GM12874 (cell line): ENCODE results near the gene SDSL.

ENCODE experiments used
- TF ChIP-seq, protein P1 (sequence below): IDR thresholded peaks from 2 replicates; pipeline ENCODE4 v1.5.1; 2011; ENCODE audit warnings: low read depth, mild to moderate bottlenecking, control low read depth, low read length, moderate library complexity; ENCODE audit not compliant: insufficient read depth

The SDSL gene

DNA sequence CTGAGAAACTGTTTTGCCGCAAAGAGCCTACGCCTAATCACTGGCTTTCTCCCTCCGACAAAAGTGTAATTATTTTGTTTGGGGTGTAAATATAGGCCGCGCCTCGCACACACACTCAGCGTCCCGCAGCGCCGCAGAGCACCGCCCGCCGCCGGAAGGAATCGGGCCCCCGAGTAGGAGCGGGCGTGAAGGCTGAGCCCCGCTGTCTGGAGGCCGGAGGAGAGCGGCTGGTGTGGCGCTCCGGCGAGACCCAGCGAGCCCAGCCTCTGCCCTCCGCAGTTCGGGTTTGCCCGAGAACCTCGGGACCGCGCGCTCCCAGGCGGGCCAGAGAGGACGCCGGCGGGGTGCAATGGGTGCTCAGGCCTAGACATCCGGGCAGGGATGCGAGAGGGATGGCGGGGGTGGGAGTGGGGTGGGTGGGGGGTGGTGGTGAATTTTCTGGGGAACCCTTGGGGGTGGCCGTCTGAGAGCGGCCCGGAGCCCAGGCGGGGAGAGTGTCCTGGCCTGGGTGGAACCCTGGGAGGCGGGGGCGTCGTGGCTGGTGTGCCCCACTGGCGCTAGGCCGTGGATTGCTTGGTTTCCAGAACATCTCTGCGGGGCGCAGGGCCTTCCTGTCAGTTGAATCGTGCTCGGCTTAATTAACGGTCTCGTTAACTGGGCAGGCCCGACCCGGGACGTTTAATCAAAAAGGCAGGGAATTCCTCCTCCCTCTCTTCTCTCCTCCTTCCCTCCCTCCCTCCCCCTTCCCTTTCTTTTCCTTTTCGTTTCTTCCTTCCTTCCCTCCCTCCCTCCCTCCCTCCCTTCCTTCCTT lies 54.2 kb downstream of the SDSL start:
- TF ChIP-seq, protein P1, sequence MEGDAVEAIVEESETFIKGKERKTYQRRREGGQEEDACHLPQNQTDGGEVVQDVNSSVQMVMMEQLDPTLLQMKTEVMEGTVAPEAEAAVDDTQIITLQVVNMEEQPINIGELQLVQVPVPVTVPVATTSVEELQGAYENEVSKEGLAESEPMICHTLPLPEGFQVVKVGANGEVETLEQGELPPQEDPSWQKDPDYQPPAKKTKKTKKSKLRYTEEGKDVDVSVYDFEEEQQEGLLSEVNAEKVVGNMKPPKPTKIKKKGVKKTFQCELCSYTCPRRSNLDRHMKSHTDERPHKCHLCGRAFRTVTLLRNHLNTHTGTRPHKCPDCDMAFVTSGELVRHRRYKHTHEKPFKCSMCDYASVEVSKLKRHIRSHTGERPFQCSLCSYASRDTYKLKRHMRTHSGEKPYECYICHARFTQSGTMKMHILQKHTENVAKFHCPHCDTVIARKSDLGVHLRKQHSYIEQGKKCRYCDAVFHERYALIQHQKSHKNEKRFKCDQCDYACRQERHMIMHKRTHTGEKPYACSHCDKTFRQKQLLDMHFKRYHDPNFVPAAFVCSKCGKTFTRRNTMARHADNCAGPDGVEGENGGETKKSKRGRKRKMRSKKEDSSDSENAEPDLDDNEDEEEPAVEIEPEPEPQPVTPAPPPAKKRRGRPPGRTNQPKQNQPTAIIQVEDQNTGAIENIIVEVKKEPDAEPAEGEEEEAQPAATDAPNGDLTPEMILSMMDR: no peak

DNA sequence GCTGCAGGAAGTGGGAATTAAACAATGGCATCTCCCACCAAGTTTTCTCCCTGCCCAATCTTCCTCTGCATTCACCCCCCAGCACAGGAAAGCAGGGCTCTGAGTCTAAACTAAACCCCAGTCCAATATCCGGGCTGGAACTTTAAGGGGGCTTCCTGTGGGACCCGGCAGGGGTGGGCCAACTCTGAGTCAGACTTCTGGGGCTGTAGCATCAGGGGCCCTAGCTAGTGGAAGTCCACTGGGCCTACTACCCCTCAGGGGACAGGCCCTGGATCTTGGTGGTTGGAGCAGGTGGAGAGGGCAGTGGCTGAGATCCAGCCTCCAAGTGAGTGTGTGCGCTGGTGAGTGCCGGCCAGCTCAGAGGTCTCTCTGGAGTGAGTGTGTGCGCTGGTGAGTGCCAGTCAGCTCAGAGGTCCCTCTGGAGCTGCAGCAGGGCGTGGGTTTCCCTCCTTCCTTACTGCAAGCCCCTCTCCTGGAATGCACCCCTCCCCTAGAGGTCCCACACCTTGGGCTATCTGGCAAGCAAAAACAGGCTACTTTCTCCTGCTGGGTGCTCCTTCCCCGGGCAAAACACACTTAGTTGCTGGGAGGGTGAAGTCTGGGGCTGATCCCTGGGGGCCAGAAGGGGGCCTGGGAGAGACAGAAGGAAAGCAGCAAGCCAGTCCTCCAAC lies 55.1 kb downstream of the SDSL start:
- TF ChIP-seq, protein P1: no peak

DNA sequence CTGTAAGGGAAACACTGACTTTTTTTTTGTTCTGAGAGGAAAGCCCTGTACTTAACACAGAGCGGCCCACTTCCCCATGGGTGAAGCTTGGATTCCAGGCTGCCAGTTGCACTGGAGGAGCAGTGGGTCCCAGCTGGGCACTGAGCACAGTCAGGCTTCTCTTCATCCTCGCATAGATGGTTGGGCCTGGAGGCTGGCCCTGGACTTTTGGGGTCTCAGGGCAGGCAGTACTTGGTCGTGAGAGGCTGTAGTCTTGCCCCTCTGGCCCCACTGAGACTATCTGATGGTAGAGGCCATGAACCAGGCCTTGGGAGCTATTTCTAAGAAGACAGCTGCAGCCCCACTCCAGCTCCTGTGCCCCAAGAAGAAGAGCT lies 55.6 kb downstream of the SDSL start:
- TF ChIP-seq, protein P1: no peak

DNA sequence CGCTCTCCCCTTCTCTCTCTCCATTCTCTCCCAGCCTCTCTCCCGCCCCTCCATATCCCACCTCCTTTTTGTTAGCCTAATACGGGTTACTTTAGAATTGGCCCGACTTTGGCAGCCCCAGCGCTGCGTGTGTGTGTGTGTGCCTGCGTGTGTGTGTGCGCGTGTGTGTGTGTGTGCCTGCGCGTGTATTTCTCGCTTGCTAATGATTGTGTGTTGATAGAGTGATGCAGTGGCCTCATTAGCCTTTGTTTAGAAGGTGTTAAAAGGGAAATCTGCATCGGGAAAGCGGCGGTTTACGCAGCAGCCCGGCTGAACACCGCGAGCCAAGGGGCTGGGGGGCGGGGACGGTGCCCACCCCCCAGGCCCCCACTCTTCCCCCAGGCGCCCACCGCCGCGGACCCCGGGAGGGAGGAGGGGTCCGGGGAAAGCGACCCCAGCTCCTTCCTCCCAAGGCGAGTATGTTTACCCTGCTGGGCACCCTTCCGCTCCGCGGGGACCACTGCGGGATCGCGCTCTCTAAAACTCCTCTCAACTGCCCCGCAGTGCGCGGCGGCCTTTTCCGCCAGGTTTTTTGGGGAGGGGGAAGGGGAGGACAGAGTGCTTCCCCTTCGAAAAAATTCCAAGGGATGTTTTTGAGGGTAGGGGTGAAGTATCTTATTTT lies 56.3 kb downstream of the SDSL start:
- TF ChIP-seq, protein P1: no peak

DNA sequence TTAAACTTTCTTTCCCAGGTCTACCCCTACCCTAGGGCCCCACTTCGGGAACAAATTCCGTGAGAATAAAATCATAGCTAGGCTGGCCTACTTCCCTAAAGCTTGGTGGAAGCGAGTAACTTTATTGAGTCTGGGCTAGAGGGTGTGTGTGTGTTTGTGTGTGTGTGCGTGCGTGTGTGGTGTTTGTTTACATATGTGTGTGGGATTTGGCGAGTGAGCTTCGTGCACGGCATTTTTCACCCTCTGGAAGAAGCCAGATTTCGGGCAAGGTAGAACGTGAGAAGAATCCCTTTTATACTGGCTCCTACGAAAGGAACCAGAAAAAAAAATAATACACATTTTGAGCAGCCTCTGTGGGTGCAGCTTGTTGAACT lies 57.0 kb downstream of the SDSL start:
- TF ChIP-seq, protein P1: no peak

DNA sequence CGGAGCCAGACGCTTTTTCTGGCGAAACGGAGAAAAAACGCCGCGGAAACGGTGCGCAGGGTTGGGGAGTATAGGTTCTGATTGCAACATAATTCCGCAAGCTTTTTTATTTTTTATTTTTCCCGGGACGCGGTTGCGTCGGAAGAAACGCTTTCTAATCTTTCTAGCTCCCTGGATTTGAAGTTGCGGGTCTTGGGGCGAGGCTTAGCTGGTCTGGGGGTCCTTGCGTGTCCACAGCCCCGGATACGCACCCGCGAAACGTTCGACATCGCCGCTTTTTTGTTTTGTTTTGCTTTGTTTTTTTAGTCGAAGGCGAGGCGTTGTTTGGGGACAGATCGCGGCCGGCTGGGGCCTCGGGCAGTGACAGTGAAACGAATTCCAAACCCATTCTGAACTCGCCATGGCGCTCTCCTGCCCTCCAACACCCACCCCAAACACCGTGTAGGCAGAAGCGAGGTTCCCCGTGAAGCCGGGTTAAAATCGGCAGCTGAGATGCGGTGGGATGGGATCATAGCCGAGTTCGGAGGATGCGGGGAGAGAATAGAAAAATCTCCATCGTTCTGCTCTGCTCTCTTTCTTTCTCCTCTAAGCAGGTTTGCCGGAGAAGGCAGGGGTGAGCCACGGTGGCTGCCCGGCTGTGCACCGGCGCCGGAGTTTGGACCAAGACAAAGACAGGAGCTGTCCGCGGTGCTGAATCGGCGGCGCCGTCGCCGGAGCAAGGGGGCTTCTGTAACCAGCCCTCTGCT lies 57.6 kb downstream of the SDSL start:
- TF ChIP-seq, protein P1: no peak

DNA sequence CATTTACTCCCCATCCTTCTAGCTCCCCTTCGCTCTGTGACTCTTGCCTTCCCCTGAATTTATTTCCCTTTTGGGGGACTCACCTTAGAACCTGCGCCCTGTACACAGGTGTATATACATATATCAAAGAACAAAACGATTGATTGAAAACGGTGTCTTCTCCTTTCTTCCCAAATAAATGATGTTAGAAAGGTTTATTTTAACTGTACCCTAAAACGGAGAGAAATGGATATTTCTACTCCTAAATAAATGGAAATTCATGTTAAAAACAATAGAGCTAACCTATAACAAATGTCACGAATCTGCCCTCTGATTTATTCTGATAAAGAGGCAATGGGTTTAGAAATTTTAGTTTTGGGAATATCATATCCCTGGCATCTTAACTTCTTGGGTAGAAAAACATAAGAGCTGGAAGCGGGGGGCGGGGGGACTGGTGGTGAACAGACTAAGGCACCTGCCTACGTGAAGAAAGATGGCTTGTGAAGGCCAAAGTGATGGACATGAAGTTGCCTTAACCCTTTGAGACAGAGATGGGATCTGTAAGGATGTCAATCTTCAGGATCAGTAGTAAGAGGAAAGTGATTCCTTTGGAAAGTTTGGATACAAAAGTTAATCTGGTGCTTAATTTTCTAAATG lies 58.3 kb downstream of the SDSL start:
- TF ChIP-seq, protein P1: no peak
